Activated naive CD8-positive, alpha-beta T cell treated with anti-CD3 and anti-CD28 coated beads, Interleukin-2, amount 10 ng/mL, durations not matched to agents 7 days and 5 days (primary cell): Measurements from ENCODE around the gene PABPC1L. TPM values are rescaled to one million over a fixed set of nuclear protein-coding genes. Genes with fewer than 3 reads are reported as not detected.
A peak's percentile ranks its signal among the peaks of the same experiment; 100 is the strongest.

ENCODE experiments used
- ATAC-seq: fragments of 150-1000 bp; cut with Tn5 transposase; one replicate; pipeline ENCODE4 v1.10.0; 2021; ENCODE audit warnings: low read depth, moderate library complexity
- POLR2A ChIA-PET: fragments of 350-600 bp; sonication (Branson Sonifier 250); formaldehyde crosslinking; loops from one replicate; lab custom pipeline; 2021; ENCODE audit warnings: antibody characterized with exemption; lab: Charles Lee
- DNase-seq: peaks from one replicate; pipeline ENCODE4 v3.0.0; 2021
- H3K27ac Mint-ChIP-seq: one replicate; pipeline ENCODE4 v1.8.0; 2022; ENCODE audit warnings: mild to moderate bottlenecking, mixed read lengths
- H3K27me3 Mint-ChIP-seq: one replicate; pipeline ENCODE4 v1.8.0; 2022; ENCODE audit warnings: mild to moderate bottlenecking, moderate library complexity, mixed read lengths
- H3K36me3 Mint-ChIP-seq: one replicate; pipeline ENCODE4 v1.8.0; 2021; ENCODE audit warnings: mild to moderate bottlenecking, mixed read lengths
- H3K4me1 Mint-ChIP-seq: one replicate; pipeline ENCODE4 v1.8.0; 2021; ENCODE audit warnings: mixed read lengths
- H3K4me3 Mint-ChIP-seq: one replicate; pipeline ENCODE4 v1.8.0; 2022; ENCODE audit warnings: mild to moderate bottlenecking, moderate library complexity, mixed read lengths
- H3K9me3 Mint-ChIP-seq: one replicate; pipeline ENCODE4 v1.8.0; 2021; ENCODE audit warnings: mixed read lengths
- total RNA-seq, 2 experiments: library from RNA; stranded (reverse); gene quantifications; one replicate each; pipeline ENCODE4 v1.2.3, GENCODE V29; 2021

PABPC1L gene
- total RNA-seq, 2 experiments from 2014 or later, result 87.0 to 90.2 TPM

DNA sequence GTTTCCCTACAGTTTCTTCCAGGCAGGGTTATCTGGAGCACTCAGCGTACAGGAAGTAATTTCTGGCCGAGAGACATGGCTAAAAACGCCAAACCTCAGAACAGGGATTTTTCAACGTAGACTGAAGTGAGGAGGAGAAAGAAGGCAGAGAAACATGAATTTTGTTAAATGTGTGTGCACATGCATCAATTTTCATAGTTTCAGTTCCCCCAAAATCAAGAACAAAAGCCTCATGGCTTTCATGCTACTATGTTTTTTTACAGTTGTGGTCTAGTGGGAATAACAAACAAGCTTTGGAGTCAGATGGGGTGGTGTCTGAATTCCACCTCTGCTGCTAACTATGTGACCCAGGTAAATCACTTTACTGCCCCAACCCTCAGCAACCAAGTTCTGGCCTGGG, 45.4 kb downstream of the PABPC1L start:
- no peak for ATAC-seq
- POLR2A ChIA-PET, result interaction anchor here (0.6 kb wide), 1 partner anchor 30 kb away, joined by 4 read pairs; no protein-coding TSS in a partner anchor
- Mint-ChIP-seq H3K9me3 (no peaks in the 10 kb centered on the region), H3K27me3 (no peaks in the 10 kb centered on the region), H3K4me3 (no peak overlapping the region), H3K4me1 (peaks cover 40% of the 10 kb centered on the region), H3K27ac (no peak overlapping the region), H3K36me3 (peaks cover 36% of the 10 kb centered on the region)
- no peak for DNase-seq

DNA sequence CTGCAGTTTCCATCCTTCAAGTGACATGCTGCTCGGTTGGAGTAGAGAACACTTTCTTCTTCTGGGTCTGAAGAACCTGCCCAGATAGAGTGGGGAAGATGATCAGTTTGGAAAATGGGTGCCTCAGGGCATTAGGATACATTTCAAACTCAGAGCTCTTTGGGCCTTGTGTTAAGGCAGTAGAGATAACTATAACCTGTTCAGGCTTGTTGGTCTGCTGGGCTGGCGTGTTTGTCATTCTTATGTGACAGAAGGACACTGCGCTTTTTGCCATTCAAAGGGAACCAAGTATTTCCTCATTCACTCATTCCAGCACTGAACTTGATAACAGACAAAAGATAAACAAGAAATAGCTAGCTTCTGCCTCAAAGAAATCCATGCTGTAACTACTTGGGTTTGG, 46.5 kb downstream of the PABPC1L start:
- H3K27me3 Mint-ChIP-seq, result no peaks in the 10 kb centered on the region
- ATAC-seq, result no peak
- no peak overlapping the region for H3K4me3 Mint-ChIP-seq
- H3K9me3 Mint-ChIP-seq, result no peaks in the 10 kb centered on the region
- H3K36me3 Mint-ChIP-seq, result peaks cover 32% of the 10 kb centered on the region
- no peak overlapping the region for H3K27ac Mint-ChIP-seq
- no peak for DNase-seq
- POLR2A ChIA-PET, result no interaction called here
- H3K4me1 Mint-ChIP-seq, result peaks cover 49% of the 10 kb centered on the region

DNA sequence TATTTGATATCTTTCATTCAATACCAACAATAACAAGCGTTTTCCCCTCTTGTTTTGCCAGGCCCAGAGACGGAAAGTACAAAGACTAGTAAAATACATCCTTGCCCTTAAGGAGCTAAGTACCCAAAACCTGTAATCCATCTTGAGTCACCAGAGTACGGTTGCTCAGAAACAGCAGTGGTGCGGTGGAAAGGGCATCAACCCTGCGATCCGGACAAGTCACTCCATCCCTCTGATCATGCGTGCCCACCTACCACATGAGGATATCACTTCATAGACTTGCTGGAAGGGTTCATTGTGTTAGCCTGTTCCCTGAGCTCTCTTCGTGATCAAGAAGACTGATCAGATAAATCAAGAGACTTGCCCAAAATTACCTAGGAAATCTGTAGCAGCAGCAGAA, 48.4 kb downstream of the PABPC1L start:
- peaks cover 50% of the 10 kb centered on the region for H3K4me1 Mint-ChIP-seq
- ATAC-seq, result no peak
- peaks cover 23% of the 10 kb centered on the region for H3K36me3 Mint-ChIP-seq
- no peaks in the 10 kb centered on the region for H3K9me3 Mint-ChIP-seq
- no peak for DNase-seq
- H3K4me3 Mint-ChIP-seq, result peak overlapping the region; percentile 96
- no peaks in the 10 kb centered on the region for H3K27me3 Mint-ChIP-seq
- H3K27ac Mint-ChIP-seq, result no peak overlapping the region
- POLR2A ChIA-PET, result interaction anchor here (0.7 to 1.6 kb wide), 2 partner anchors 16 to 138 kb away, joined by 4 read pairs; no protein-coding TSS in a partner anchor

DNA sequence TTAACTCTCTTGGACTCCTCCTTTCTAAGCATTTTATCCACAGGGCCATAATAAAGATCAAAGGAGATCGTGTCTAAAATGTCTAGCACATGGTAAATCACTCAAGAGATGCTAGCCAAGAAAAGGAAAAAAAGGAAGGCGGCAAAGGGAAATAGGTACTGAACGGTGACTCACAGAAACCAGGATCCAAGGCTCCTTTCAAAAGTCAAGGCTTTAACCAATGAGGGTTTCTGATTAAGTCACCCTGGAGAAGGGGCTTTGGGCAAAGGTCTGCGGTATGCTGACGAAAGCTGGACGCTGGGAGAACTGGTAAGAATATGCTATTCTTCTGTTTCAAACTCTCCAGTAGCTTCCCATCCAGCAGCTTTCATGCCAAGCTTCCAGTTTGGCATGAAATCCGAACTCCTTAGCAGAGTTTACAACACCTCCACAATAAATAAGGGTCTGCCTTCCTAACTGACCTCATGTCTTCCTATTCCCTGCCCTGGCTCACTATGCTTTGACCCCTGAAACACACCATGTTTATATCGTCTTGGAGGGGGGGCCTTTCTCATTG, 49.3 kb downstream of the PABPC1L start:
- H3K36me3 Mint-ChIP-seq, result peaks cover 14% of the 10 kb centered on the region
- ATAC-seq, result no peak
- H3K9me3 Mint-ChIP-seq, result no peaks in the 10 kb centered on the region
- peak overlapping the region; percentile 96 for H3K4me3 Mint-ChIP-seq
- H3K27ac Mint-ChIP-seq, result peak overlapping the region; percentile 95
- peaks cover 51% of the 10 kb centered on the region for H3K4me1 Mint-ChIP-seq
- no peak for DNase-seq
- no peaks in the 10 kb centered on the region for H3K27me3 Mint-ChIP-seq
- POLR2A ChIA-PET, result interaction anchor here (0.6 to 1.9 kb wide), 6 partner anchors 8 to 137 kb away, joined by 3 to 9 read pairs (median 4); no protein-coding TSS in a partner anchor

DNA sequence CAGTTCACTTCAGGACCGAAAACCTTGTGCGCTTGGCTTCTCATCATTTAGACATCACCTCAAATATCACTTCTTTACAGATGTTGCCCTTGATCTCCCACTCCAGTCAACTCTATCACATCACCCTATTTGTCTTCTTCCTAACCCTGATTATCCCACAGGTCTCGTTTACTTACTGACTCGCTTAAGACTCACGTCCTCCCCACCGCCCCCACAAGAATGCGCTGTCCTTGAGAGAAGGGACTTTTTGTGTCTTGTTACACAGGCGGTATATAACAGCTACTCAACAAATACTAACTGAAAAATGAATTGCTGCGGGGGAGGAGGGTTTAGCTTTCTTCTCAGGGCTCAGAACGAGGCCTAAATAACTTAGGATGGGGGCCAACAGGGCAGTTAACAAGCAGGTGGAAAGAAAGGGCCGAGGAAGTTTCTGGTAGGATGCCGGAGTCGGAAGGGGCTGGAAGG, 49.8 kb downstream of the PABPC1L start:
- H3K4me3 Mint-ChIP-seq, result peak overlapping the region; percentile 96
- H3K36me3 Mint-ChIP-seq, result peaks cover 12% of the 10 kb centered on the region
- peaks cover 51% of the 10 kb centered on the region for H3K4me1 Mint-ChIP-seq
- H3K27me3 Mint-ChIP-seq, result no peaks in the 10 kb centered on the region
- ATAC-seq (peak; percentile 27), DNase-seq (no peak)
- POLR2A ChIA-PET, result interaction anchor here (0.6 to 1.9 kb wide), 7 partner anchors 8 to 136 kb away, joined by 3 to 14 read pairs (median 4); no protein-coding TSS in a partner anchor
- H3K27ac Mint-ChIP-seq, result peak overlapping the region; percentile 95
- no peaks in the 10 kb centered on the region for H3K9me3 Mint-ChIP-seq

DNA sequence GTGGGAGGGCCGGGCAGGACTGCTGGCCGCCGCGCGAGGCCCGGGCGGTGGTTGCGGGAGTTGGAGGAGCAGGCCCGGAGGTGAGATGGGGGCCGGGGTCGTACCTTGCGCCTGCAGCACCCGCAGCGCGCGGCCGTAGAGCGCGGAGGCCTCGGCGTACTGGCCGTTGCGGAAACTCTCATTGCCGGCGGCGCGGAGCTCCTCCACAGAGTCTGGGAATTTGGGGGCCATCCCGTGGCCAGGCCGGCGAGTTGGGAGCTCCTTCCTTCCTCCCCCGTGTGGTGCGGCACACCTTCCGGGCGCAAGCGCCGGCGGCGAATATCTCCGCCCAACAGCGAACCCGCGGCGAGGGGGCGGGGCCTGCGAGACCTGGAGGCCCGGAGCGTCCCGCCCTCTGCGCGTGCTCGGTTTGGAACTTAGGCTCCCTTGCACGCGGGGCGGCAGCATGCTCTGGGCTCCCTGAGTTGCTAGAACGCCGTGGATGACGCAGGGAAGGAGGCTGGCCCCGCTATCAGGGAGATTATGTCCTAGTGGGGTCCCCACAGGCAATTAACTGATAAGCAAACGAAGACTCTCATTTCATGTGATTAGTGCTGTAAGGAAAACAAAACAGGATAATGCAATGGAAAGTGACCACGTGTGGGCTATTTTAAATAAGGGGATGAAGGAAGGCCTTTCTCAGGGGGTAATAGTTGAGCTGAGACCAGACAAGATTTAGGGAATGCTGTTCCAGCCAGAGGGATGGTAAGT, 50.4 kb downstream of the PABPC1L start, which contains the start of gene TOMM34:
Gene TOMM34, minus strand, starts transcription at position 295 of the 750 bp plus-strand sequence. Its CDS starts 64 bp downstream, at position 231.
- ATAC-seq (peak; percentile 95), DNase-seq (peak; percentile 98)
- Mint-ChIP-seq H3K9me3 (no peaks in the 10 kb centered on the region), H3K27ac (peak within 1 kb of the TSS; percentile 95), H3K36me3 (peaks cover 12% of the 10 kb centered on the region), H3K4me1 (peaks cover 53% of the 10 kb centered on the region), H3K27me3 (no peaks in the 10 kb centered on the region), H3K4me3 (peak within 1 kb of the TSS; percentile 96)
- POLR2A ChIA-PET, result interaction anchor here (1.1 to 1.9 kb wide), 4 partner anchors 11 to 72 kb away, joined by 3 to 14 read pairs (median 6); no protein-coding TSS in a partner anchor

DNA sequence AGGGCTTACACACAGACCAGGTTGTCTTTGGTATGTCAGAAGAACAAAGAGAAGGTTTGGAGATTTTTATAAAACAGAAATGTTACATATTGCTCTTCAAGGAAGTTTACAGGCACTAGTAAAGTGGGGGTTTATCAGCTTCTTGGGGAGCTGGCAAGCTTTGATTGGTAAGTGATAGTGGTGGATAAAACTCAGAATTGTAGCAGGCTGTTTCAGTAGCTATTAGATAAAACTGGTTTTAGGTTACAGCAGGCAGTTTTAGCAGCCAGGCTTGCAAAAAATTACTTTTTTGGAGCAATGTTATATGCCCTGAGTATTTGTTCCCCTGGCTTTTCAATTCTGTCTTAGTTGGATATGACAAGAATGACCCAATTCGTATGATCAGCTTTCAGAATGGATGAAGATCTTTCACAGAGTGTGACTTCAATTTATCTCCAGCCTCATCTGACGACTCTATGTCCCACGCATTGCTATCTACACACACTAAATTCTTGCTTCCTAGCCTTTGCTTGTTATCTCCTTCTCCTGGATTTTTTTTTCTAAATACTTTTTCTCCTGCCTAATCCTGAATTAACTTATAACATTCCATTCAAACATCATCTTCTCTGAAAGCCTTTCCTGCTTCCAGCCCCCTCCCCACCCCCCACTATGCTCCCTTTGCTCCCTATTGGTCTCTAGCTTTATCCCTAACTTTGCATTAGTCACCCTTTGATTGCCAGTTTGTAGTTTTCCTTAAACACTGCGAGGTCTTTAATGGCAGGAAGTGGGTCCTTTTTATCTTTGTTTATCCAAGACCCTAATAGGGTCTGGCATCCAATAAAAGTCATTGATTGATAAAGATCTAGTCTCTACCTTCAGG, 51.4 kb downstream of the PABPC1L start:
- no peak overlapping the region for H3K4me3 Mint-ChIP-seq
- H3K9me3 Mint-ChIP-seq, result no peaks in the 10 kb centered on the region
- no peak for DNase-seq
- H3K36me3 Mint-ChIP-seq, result peaks cover 9% of the 10 kb centered on the region
- H3K4me1 Mint-ChIP-seq, result peaks cover 56% of the 10 kb centered on the region
- H3K27me3 Mint-ChIP-seq, result no peaks in the 10 kb centered on the region
- no peak for ATAC-seq
- POLR2A ChIA-PET, result interaction anchor here (0.7 to 1.5 kb wide), 2 partner anchors 10 to 31 kb away, joined by 3 to 14 read pairs; no protein-coding TSS in a partner anchor
- H3K27ac Mint-ChIP-seq, result no peak overlapping the region

DNA sequence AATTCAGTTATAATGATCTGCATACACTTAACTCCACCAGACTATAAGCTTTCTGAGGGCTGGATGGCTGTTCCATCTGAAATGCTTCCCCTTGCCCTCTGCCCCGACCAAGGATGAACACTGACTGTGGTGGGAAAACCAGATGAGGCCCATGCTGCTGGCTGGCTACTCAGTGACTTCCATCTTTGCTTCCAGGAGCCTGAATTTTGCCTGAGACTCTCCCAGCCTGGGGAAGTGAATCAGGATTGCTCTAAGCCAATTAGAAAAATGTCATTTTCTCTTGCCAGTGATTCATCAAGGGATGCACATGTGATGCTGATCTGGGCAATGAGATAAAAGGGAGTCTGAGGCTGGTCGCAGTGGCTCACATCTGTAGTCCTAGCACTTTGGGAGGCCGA, 52.0 kb downstream of the PABPC1L start:
- DNase-seq (no peak), ATAC-seq (no peak)
- POLR2A ChIA-PET, result interaction anchor here (0.6 to 0.7 kb wide), 2 partner anchors 30 to 76 kb away, joined by 3 to 5 read pairs; partner anchors contain the start of gene YWHAB

DNA sequence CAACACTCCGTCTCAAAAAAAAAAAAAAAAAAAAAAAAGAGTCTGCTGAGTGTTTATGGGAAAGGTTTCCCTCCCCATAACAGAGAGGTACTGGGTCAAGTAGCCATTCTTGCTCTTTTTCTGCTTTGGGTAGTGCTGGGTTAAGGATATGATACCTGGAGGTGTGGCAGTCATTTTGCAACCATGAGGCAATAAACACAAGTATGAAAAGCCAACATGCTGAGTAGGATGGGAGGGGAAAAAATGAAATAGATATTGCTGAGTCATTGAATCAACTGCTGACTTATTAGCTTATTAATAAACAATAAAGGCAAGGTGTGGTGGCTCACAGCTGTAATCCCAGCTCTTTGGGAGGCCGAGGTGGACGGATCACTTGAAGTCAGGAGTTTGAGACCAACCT, 52.6 kb downstream of the PABPC1L start:
- ATAC-seq (no peak), DNase-seq (no peak)
- H3K4me3 Mint-ChIP-seq, result no peak overlapping the region
- no peaks in the 10 kb centered on the region for H3K27me3 Mint-ChIP-seq
- H3K4me1 Mint-ChIP-seq, result peaks cover 54% of the 10 kb centered on the region
- POLR2A ChIA-PET, result interaction anchor here (0.6 to 1.6 kb wide), 2 partner anchors 16 to 77 kb away, joined by 4 to 5 read pairs; partner anchors contain the start of gene YWHAB
- H3K36me3 Mint-ChIP-seq, result peaks cover 10% of the 10 kb centered on the region
- H3K27ac Mint-ChIP-seq, result peak overlapping the region; percentile 21
- H3K9me3 Mint-ChIP-seq, result no peaks in the 10 kb centered on the region

More for the DNA sequence above, 52.0 kb downstream of the PABPC1L start:
- H3K9me3 Mint-ChIP-seq, result no peaks in the 10 kb centered on the region
- H3K4me1 Mint-ChIP-seq, result peaks cover 54% of the 10 kb centered on the region
- H3K4me3 Mint-ChIP-seq, result no peak overlapping the region
- peaks cover 9% of the 10 kb centered on the region for H3K36me3 Mint-ChIP-seq
- peak overlapping the region; percentile 13 for H3K27ac Mint-ChIP-seq
- no peaks in the 10 kb centered on the region for H3K27me3 Mint-ChIP-seq

DNA sequence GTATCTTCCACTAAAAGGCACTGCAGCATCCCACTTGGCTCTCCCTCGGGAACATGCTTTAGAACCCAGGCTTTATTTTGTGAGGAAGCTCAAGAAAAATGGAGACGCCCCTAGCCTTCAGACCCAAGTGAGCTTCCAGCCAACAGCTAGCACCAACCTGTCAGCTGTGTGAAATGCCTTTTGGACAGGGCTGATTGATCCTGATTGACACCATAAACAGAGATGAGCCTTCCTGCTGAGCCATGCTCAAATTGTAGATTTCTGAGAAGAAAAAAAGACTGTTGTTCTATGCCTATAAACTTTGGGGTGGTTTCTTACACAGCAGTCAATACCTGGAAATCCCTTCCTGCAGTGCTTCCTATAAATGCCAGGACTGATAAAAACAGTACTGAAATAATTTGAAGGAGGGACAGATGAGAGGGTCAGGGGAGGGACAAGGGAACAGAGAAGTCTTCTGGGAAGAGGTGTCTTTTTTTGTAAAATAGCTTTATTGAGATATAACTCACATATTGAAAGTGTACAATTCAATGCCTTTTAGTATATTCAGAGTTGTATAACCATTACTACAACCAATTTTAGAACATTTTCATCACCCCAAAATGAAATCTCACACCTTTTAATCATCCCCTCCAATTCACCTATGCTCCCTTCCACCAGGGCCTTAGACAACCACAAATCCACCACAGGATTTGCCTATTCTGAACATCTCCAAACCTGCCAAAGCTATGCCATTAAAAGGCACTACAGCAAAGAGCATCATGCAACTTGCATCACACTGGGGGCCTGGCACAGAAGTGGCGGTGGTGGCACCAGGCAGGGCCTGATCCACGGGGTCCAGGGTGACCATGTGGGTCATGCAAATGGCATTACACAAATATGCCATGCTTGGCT, 53.7 kb downstream of the PABPC1L start:
- ATAC-seq, result no peak

DNA sequence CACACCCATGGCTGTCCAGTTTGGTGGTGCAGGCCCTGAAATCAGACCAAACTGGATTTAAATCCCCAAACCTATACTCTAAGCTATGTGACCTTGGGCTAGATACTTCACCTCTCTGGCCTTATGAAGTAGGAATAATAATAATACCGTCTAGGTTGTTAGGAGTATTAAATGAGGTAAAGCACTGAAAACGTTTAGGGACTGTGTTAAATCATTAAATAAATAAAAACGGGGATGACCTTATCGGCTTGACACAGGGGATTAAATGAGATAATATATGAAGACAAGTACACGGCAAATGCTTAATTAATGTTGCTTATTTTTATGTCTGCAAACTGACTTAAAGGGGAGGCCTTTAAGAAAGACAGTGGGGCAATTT, 55.8 kb downstream of the PABPC1L start:
- POLR2A ChIA-PET, result interaction anchor here (0.6 to 5.0 kb wide), 4 partner anchors 13 to 329 kb away, joined by 3 to 72 read pairs (median 12); no protein-coding TSS in a partner anchor
- no peak for ATAC-seq
- Mint-ChIP-seq H3K9me3 (no peaks in the 10 kb centered on the region), H3K4me1 (peaks cover 51% of the 10 kb centered on the region), H3K27ac (peak overlapping the region; percentile 95), H3K27me3 (no peaks in the 10 kb centered on the region), H3K4me3 (peak overlapping the region; percentile 97), H3K36me3 (peaks cover 17% of the 10 kb centered on the region)
- no peak for DNase-seq

More for the DNA sequence above, 53.7 kb downstream of the PABPC1L start:
- H3K4me3 Mint-ChIP-seq, result peak overlapping the region; percentile 47
- no peak for DNase-seq
- no peaks in the 10 kb centered on the region for H3K9me3 Mint-ChIP-seq
- POLR2A ChIA-PET, result interaction anchor here (0.6 to 1.6 kb wide), 3 partner anchors 9 to 76 kb away, joined by 3 to 4 read pairs (median 3); no protein-coding TSS in a partner anchor
- peak overlapping the region; percentile 78 for H3K27ac Mint-ChIP-seq
- peaks cover 14% of the 10 kb centered on the region for H3K36me3 Mint-ChIP-seq
- H3K4me1 Mint-ChIP-seq, result peaks cover 48% of the 10 kb centered on the region
- H3K27me3 Mint-ChIP-seq, result no peaks in the 10 kb centered on the region
